HFF-Myc (cell line): Measurements from ENCODE around the gene CDKN1A.
"Not testable (repeated sequence)": the region's sequence is repeated elsewhere in the genome, so short reads cannot be mapped to it uniquely, and the experiment has no call there.

ENCODE experiments used
- DNase-seq: peaks from one replicate; pipeline ENCODE4 v3.0.0-alpha.2; 2011; ENCODE audit warnings: low read depth; ENCODE audit errors: extremely low read depth
- H3K4me3 ChIP-seq: replicated peaks from 2 replicates; pipeline ENCODE4 v1.5.1; 2011; ENCODE audit warnings: low read depth, mild to moderate bottlenecking, control low read depth, low read length
- TF ChIP-seq, protein P1 (sequence below): IDR thresholded peaks from 2 replicates; pipeline ENCODE4 v1.5.1; 2012; ENCODE audit warnings: mild to moderate bottlenecking, low read depth, low read length, control low read depth; ENCODE audit errors: missing control alignments

The CDKN1A gene

DNA sequence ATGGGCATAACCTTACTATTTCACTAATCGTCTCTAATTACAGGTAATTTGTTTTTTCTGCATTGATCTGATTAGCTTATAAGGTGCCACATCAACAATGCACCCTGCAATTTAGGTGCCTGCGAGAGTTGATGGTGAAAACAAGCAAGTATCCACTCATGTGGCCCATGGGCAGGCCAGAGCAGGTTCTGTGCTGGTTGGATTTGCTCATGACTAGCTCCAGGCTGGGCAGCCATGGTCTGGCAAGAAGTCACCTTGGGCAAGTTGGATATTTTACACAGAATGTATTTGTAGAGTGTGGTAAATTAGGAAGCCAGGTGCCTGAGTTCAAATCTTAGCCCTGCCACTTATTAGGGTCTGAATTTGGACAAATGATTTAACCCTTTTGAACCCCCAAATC is 44.4 kb downstream of the CDKN1A start:
- no peak overlapping the region for H3K4me3 ChIP-seq
- TF ChIP-seq, protein P1, sequence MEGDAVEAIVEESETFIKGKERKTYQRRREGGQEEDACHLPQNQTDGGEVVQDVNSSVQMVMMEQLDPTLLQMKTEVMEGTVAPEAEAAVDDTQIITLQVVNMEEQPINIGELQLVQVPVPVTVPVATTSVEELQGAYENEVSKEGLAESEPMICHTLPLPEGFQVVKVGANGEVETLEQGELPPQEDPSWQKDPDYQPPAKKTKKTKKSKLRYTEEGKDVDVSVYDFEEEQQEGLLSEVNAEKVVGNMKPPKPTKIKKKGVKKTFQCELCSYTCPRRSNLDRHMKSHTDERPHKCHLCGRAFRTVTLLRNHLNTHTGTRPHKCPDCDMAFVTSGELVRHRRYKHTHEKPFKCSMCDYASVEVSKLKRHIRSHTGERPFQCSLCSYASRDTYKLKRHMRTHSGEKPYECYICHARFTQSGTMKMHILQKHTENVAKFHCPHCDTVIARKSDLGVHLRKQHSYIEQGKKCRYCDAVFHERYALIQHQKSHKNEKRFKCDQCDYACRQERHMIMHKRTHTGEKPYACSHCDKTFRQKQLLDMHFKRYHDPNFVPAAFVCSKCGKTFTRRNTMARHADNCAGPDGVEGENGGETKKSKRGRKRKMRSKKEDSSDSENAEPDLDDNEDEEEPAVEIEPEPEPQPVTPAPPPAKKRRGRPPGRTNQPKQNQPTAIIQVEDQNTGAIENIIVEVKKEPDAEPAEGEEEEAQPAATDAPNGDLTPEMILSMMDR = no peak
- DNase-seq = no peak

DNA sequence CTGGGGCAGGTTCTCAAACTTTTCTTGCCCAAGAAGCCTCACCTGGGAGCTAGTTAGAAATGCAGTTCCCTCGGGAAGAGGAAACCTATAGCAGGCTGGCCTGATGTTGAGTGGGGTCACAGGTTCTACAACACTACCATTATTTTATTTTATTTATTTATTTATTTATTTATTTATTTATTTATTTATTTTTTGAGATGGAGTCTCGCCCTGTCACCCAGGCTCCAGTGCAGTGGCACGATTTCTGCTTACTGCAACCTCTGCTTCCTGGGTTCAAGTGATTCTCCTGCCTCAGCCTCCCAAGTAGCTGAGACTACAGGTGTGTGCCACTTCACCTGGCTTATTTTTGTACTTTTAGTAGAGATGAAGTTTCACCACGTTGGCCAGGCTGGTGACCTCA is 45.5 kb downstream of the CDKN1A start:
- not testable (repeated sequence) for DNase-seq, H3K4me3 ChIP-seq

DNA sequence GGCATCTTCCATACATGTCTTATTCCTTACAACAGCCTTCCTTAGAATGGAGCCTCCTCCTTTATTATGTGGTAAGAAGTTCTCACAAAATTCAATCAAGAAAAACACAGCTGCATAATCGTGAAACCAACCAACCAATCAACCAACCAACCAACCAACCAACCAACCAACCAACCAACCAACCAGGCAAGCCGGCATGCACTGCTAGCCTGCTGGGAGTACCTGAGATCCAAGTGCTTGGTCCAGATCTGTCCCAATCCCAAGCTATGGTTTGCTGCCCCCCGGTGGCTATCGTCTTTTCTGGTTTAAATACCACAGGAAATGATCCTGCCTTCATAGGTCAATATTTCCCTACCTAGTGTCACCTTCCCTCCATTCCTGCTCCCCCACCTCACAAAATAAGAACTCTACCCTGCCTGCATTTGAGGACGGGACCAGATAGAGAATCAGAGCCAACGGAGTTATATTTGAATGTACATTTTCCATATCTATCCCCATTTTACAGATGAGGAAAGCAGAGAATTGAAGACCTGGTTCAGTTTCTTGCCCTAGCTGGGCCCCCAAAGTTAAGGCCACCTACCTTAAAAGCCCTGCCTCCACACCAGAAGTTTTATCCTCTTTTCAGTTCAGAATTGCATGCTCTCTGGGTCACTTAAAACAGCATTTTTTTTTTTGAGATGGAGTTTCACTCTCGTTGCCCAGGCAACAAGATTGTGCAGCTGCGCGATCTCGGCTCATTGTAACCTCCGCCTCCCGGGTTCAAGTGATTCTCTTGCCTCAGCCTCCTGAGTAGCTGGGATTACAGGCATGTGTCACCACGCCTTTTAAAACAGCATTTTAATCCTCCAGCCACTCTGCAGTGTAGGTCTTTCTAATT is 46.2 kb downstream of the CDKN1A start:
- DNase-seq = peak; percentile 27
- TF ChIP-seq, protein P1 = peak; percentile 69
- H3K4me3 ChIP-seq = no peak overlapping the region

DNA sequence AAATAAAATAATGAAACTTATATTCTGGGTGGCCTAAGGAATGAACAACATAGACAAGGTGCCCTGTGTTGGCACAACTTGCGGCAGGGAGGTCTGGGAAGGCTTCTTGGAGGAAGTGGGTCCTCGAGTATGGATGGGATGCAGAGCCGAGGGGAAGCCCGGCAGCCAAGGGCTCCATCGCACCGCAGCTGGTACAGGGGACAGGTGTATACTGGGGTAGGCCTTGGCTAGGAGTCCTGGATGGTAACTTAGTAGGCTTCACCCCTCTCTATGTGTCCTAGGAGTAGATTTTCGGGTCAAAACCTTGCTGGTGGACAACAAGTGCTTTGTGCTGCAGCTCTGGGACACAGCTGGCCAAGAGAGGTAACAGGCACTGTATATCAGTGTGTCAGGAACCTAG is 47.1 kb downstream of the CDKN1A start:
- TF ChIP-seq, protein P1 = no peak
- no peak overlapping the region for H3K4me3 ChIP-seq
- DNase-seq = no peak

- peak; percentile 24 for DNase-seq
- no peak overlapping the region for H3K4me3 ChIP-seq
- TF ChIP-seq, protein P1 = no peak
Observed at GRCh38 chr6:36727505-36728021, 49.0 kb downstream of the CDKN1A start.

GRCh38 chr6:36728289-36729160 is 50.0 kb downstream of the CDKN1A start:
- H3K4me3 ChIP-seq = no peak overlapping the region
- TF ChIP-seq, protein P1 = no peak
- no peak for DNase-seq

GRCh38 chr6:36729161-36729524 is 50.6 kb downstream of the CDKN1A start:
- TF ChIP-seq, protein P1 = no peak
- H3K4me3 ChIP-seq = no peak overlapping the region
- DNase-seq = no peak
